ENCODE data around the gene GARS1. TPM values are rescaled to one million over a fixed set of nuclear protein-coding genes. Genes with fewer than 3 reads are reported as not detected.

The GARS1 gene
- total and polyA plus RNA-seq, 10 donors = 41.0 to 90.1 (median 52.1) TPM

GRCh38 chr7:30661926-30662325 is 67.2 kb downstream of the GARS1 start:
- WGBS, 5 donors = 79 to 91% (median 82%) methylated on average over 6 of the region's 6 CpGs
- DNase-seq = peak; percentile 53
- no peak overlapping the region for H3K4me3 ChIP-seq
- no peaks in the 10 kb centered on the region for H3K9me3 ChIP-seq
- no peak for TF ChIP-seq POLR2A (IDR thresholded peaks at IDR 0.05)
- no peak for TF ChIP-seq POLR2AphosphoS5 (IDR thresholded peaks at IDR 0.05)
- TF ChIP-seq CTCF (IDR thresholded peaks at IDR 0.05 in 8 of 11, conservative IDR thresholded peaks at IDR 0.05 in 3 of 11) = no peak
- H3K27ac ChIP-seq = no peak overlapping the region
- H3K4me1 ChIP-seq = no peaks in the 10 kb centered on the region
- intact Hi-C loops (cut with DNase I; ENCODE audit: low total_unique reads) = no loop called here
- peaks cover 0 to 16% (median 0%) of the 10 kb centered on the region in 7 donors for H3K27me3 ChIP-seq (replicated peaks in 1 of 7)
- H3K36me3 ChIP-seq = no peaks in the 10 kb centered on the region

- H3K4me3 ChIP-seq = no peak overlapping the region
- peak; percentile 55 for DNase-seq
Observed at GRCh38 chr7:30662431-30662939, 67.8 kb downstream of the GARS1 start.

GRCh38 chr7:30663414-30663813 is 68.7 kb downstream of the GARS1 start:
- Histone ChIP-seq H3K4me3 (no peak overlapping the region), H3K27me3 (replicated peaks in 1 of 7) (peaks cover 0 to 16% (median 0%) of the 10 kb centered on the region in 7 donors), H3K4me1 (no peaks in the 10 kb centered on the region), H3K36me3 (no peaks in the 10 kb centered on the region), H3K27ac (no peak overlapping the region), H3K9me3 (no peaks in the 10 kb centered on the region)
- peak; percentile 45 for DNase-seq
- TF ChIP-seq POLR2AphosphoS5 (IDR thresholded peaks at IDR 0.05) = no peak
- no peak for TF ChIP-seq POLR2A (IDR thresholded peaks at IDR 0.05)
- no peak for TF ChIP-seq CTCF (IDR thresholded peaks at IDR 0.05 in 8 of 11, conservative IDR thresholded peaks at IDR 0.05 in 3 of 11)
- intact Hi-C loops (cut with DNase I; ENCODE audit: low total_unique reads) = no loop called here
- 57 to 91% (median 84%) methylated on average over 3 to 4 of the region's 4 CpGs for WGBS, 5 donors

More at GRCh38 chr7:30662431-30662939, 67.8 kb downstream of the GARS1 start:
- intact Hi-C loops (cut with DNase I; ENCODE audit: low total_unique reads) = no loop called here
- 83 to 94% (median 86%) methylated on average over 7 to 9 of the region's 9 CpGs for WGBS, 5 donors
- Histone ChIP-seq H3K4me1 (no peaks in the 10 kb centered on the region), H3K9me3 (no peaks in the 10 kb centered on the region), H3K36me3 (no peaks in the 10 kb centered on the region), H3K27ac (no peak overlapping the region), H3K27me3 (replicated peaks in 1 of 7) (peaks cover 0 to 16% (median 0%) of the 10 kb centered on the region in 7 donors)
- no peak for TF ChIP-seq CTCF (IDR thresholded peaks at IDR 0.05 in 8 of 11, conservative IDR thresholded peaks at IDR 0.05 in 3 of 11)
- no peak for TF ChIP-seq POLR2A (IDR thresholded peaks at IDR 0.05)
- TF ChIP-seq POLR2AphosphoS5 (IDR thresholded peaks at IDR 0.05) = no peak

- H3K27ac ChIP-seq = no peak overlapping the region
- H3K27me3 ChIP-seq (replicated peaks in 1 of 7) = peaks cover 0 to 16% (median 0%) of the 10 kb centered on the region in 7 donors
- TF ChIP-seq CTCF (IDR thresholded peaks at IDR 0.05 in 8 of 11, conservative IDR thresholded peaks at IDR 0.05 in 3 of 11) = no peak
- no peak for TF ChIP-seq POLR2AphosphoS5 (IDR thresholded peaks at IDR 0.05)
- TF ChIP-seq POLR2A (IDR thresholded peaks at IDR 0.05) = no peak
- H3K4me1 ChIP-seq = no peaks in the 10 kb centered on the region
- no peaks in the 10 kb centered on the region for H3K36me3 ChIP-seq
- H3K4me3 ChIP-seq = no peak overlapping the region
- peak; percentile 30 for DNase-seq
- intact Hi-C loops (cut with DNase I; ENCODE audit: low total_unique reads) = no loop called here
- H3K9me3 ChIP-seq = no peaks in the 10 kb centered on the region
- 60 to 90% (median 84%) methylated on average over 2 of the region's 2 CpGs for WGBS, 5 donors
Observed at GRCh38 chr7:30664184-30664885, 69.7 kb downstream of the GARS1 start.
